SK-N-SH treated with all-trans-retinoic acid at 6 μM for 48 hours (cell line): ENCODE results near the gene AOPEP.

ENCODE experiments used
- ATAC-seq: fragments of 200-7000 bp; cut with Tn5 transposase; 3 replicates; pipeline ENCODE4 v1.9.1; 2020; ENCODE audit warnings: mild to moderate bottlenecking, moderate library complexity
- ARNTL ChIP-seq: fragments of 450-650 bp; formaldehyde crosslinking; IDR thresholded peaks from 2 replicates; pipeline ENCODE4 v1.5.0; 2020; ENCODE audit warnings: low read depth, mild to moderate bottlenecking, moderate library complexity, borderline replicate concordance
- BACH2 ChIP-seq: fragments of 250-450 bp; sonication (Bioruptor Pico); IDR thresholded peaks from 2 replicates; pipeline ENCODE4 v1.9.0; 2021; ENCODE audit warnings: mild to moderate bottlenecking, borderline replicate concordance
- CSRNP3 ChIP-seq: fragments of 250-450 bp; sonication (Bioruptor Pico); IDR thresholded peaks from 2 replicates; pipeline ENCODE4 v1.5.1; 2021; ENCODE audit warnings: mild to moderate bottlenecking, moderate library complexity
- ESRRG ChIP-seq: fragments of 250-450 bp; sonication (Bioruptor Pico); IDR thresholded peaks from 2 replicates; pipeline ENCODE4 v1.6.1; 2021; ENCODE audit warnings: mild to moderate bottlenecking
- GLIS3 ChIP-seq: fragments of 250-450 bp; sonication (Bioruptor Pico); IDR thresholded peaks from 2 replicates; pipeline ENCODE4 v1.5.0; 2020; ENCODE audit warnings: mild to moderate bottlenecking, moderate library complexity
- ISL1 ChIP-seq: fragments of 250-450 bp; sonication (Bioruptor Pico); IDR thresholded peaks from 2 replicates; pipeline ENCODE4 v2.1.2; 2022; ENCODE audit warnings: mild to moderate bottlenecking, moderate library complexity
- OSR1 ChIP-seq: fragments of 250-450 bp; sonication (Bioruptor Pico); IDR thresholded peaks from 2 replicates; pipeline ENCODE4 v1.8.0; 2022; ENCODE audit warnings: moderate library complexity, mild to moderate bottlenecking, inconsistent platforms
- POU6F1 ChIP-seq: fragments of 250-450 bp; sonication (Bioruptor Pico); IDR thresholded peaks from 2 replicates; pipeline ENCODE4 v1.8.0; 2021; ENCODE audit warnings: low read depth, mild to moderate bottlenecking, moderate library complexity, borderline replicate concordance
- PPARA ChIP-seq: fragments of 250-450 bp; sonication (Bioruptor Pico); IDR thresholded peaks from 2 replicates; pipeline ENCODE4 v1.5.0; 2020; ENCODE audit warnings: mild to moderate bottlenecking, borderline replicate concordance
- RARB ChIP-seq: fragments of 250-450 bp; sonication (Bioruptor Pico); IDR thresholded peaks from 2 replicates; pipeline ENCODE4 v1.8.0; 2021; ENCODE audit warnings: mild to moderate bottlenecking, moderate library complexity
- SNAI2 ChIP-seq: fragments of 250-450 bp; sonication (Bioruptor Pico); IDR thresholded peaks from 2 replicates; pipeline ENCODE4 v1.5.0; 2020; ENCODE audit warnings: mild to moderate bottlenecking, moderate library complexity
- TCF4 ChIP-seq: fragments of 250-450 bp; sonication (Bioruptor Pico); IDR thresholded peaks from 2 replicates; pipeline ENCODE4 v1.8.0; 2021; ENCODE audit warnings: mild to moderate bottlenecking, moderate library complexity, borderline replicate concordance
- TOX ChIP-seq: fragments of 250-450 bp; sonication (Bioruptor Pico); IDR thresholded peaks from 2 replicates; pipeline ENCODE4 v1.8.0; 2021; ENCODE audit warnings: mild to moderate bottlenecking, moderate library complexity, borderline replicate concordance
- TSHZ2 ChIP-seq: fragments of 250-450 bp; sonication (Bioruptor Pico); IDR thresholded peaks from 2 replicates; pipeline ENCODE4 v1.5.0; 2020; ENCODE audit warnings: mild to moderate bottlenecking, moderate library complexity
- ZC3H10 ChIP-seq: fragments of 250-450 bp; sonication (Bioruptor Pico); IDR thresholded peaks from 2 replicates; pipeline ENCODE4 v1.5.1; 2021; ENCODE audit warnings: mild to moderate bottlenecking, moderate library complexity
- ZFP3 ChIP-seq: fragments of 250-450 bp; sonication (Bioruptor Pico); IDR thresholded peaks from 2 replicates; pipeline ENCODE4 v1.5.0; 2020; ENCODE audit warnings: mild to moderate bottlenecking, moderate library complexity
- ZNF565 ChIP-seq: fragments of 450-650 bp; formaldehyde crosslinking; conservative IDR thresholded peaks from 2 replicates; pipeline ENCODE4 v1.5.0; 2020; ENCODE audit warnings: low read depth, mild to moderate bottlenecking, moderate library complexity
- ZNF70 ChIP-seq: fragments of 450-650 bp; formaldehyde crosslinking; IDR thresholded peaks from 2 replicates; pipeline ENCODE4 v1.5.0; 2020; ENCODE audit warnings: mild to moderate bottlenecking, moderate library complexity
- ZNF8 ChIP-seq: fragments of 450-650 bp; formaldehyde crosslinking; IDR thresholded peaks from 2 replicates; pipeline ENCODE4 v1.5.0; 2020; ENCODE audit warnings: mild to moderate bottlenecking, moderate library complexity
- TF ChIP-seq, protein P1 (sequence below): fragments of 250-450 bp; sonication (Bioruptor Pico); IDR thresholded peaks from 2 replicates; pipeline ENCODE4 v1.5.1; 2020; ENCODE audit warnings: low read depth, mild to moderate bottlenecking, moderate library complexity

Gene AOPEP

DNA sequence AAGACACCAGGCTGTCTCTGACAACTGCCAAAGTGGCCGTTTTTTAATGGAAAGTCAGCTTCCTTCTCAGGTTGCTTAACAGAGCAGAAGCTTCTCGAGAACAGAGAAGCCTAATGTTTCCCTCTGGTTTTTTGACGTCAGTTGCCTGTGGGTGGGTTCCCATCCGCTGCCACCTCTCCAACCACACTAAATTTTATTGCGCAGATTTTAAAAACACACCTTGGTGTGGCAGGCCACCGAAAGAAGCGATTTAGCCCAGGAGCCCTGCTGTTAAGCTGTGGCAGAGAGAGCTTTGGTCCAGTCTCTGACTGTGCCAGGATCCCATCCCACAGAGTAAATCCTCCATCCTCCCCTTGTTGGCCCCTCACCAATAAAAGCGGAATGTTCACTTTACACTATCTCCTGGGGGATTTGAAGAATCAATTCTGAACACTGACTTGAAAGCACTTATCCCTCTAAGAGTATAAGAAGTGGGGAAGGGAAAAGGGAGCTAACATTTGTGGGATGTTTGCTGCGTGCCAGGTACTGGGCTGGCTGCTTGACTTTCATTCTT is 181.6 kb downstream of the AOPEP start:
- TF ChIP-seq TOX (CRISPR knock-in tag), result no peak
- TF ChIP-seq ISL1 (CRISPR knock-in tag), result no peak
- TF ChIP-seq ZNF565, result no peak
- no peak for TF ChIP-seq OSR1
- peak; percentile 70; the same call in 1 of the 2 replicates for TF ChIP-seq ZNF70 (CRISPR knock-in tag)

GRCh38 chr9:94908583-94909249 is 182.2 kb downstream of the AOPEP start:
- no peak; the same call in 2 of the 3 replicates for ATAC-seq
- TF ChIP-seq ZFP3 (no peak), TSHZ2 (peak; percentile 83), RARB (no peak), ZNF8 (0 out of 2 replicates have a peak, but pooled peaks have one; percentile 14), PPARA (CRISPR knock-in tag) (no peak), TCF4 (CRISPR knock-in tag) (peak; percentile 71; the same call in 1 of the 2 replicates), GLIS3 (CRISPR knock-in tag) (peak; percentile 73; the same call in 1 of the 2 replicates), ESRRG (CRISPR knock-in tag) (peak; percentile 69), ISL1 (CRISPR knock-in tag) (peak; percentile 84), ZNF565 (no peak), ARNTL (no peak), ZC3H10 (CRISPR knock-in tag) (no peak), CSRNP3 (peak; percentile 13; the same call in 1 of the 2 replicates)
- TF ChIP-seq, protein P1, sequence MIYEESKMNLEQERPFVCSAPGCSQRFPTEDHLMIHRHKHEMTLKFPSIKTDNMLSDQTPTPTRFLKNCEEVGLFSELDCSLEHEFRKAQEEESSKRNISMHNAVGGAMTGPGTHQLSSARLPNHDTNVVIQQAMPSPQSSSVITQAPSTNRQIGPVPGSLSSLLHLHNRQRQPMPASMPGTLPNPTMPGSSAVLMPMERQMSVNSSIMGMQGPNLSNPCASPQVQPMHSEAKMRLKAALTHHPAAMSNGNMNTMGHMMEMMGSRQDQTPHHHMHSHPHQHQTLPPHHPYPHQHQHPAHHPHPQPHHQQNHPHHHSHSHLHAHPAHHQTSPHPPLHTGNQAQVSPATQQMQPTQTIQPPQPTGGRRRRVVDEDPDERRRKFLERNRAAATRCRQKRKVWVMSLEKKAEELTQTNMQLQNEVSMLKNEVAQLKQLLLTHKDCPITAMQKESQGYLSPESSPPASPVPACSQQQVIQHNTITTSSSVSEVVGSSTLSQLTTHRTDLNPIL, result no peak

More for the DNA sequence above, 181.6 kb downstream of the AOPEP start:
- peak; percentile 20 for ATAC-seq

DNA sequence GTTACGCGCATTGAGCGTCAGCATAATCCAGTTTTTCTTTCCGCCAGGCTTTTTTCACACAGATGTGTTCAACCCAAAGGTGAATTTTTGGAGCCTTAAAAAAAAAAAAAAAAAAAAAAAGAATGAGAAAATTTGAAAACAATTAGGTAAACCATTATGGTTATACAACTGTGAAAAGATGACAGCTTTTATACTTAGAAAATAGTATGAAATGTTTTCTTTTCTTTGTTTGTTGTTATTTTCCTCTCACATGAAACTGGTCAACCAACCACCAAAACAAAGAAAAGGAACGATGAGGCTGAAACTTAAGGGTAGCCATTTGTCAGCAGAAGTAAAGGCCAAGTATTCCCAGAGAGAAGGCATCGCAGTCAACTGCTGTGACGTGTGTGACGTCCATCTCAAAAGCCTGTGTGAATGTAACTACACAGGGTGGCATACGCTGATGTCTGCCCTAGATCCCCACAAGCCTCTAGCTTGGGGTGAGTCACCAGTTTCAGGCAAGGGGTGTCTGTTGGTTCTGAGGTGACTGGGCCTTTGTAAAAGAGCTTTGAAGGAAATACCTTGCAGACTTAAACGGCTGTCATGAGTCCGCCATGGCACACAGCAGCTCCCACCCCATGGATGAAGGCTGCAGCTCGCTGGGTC is 182.9 kb downstream of the AOPEP start:
- no peak for ATAC-seq
- TF ChIP-seq TCF4 (CRISPR knock-in tag), result no peak
- TF ChIP-seq POU6F1, result no peak
- no peak for TF ChIP-seq ZNF565
- TF ChIP-seq ISL1 (CRISPR knock-in tag), result no peak
- no peak for TF ChIP-seq TOX (CRISPR knock-in tag)
- TF ChIP-seq SNAI2 (CRISPR knock-in tag), result no peak
- no peak for TF ChIP-seq OSR1
- TF ChIP-seq CSRNP3, result no peak
- no peak for TF ChIP-seq BACH2 (CRISPR knock-in tag)
- no peak for TF ChIP-seq ZC3H10 (CRISPR knock-in tag)
- no peak for TF ChIP-seq TSHZ2
- TF ChIP-seq ZFP3, result no peak
- no peak for TF ChIP-seq ZNF70 (CRISPR knock-in tag)
- no peak for TF ChIP-seq RARB
